ENCODE measurements around the gene AFDN. TPM values are rescaled to one million over a fixed set of nuclear protein-coding genes. Genes with fewer than 3 reads are reported as not detected.
"Not testable (repeated sequence)": the region's sequence is repeated elsewhere in the genome, so short reads cannot be mapped to it uniquely, and the experiment has no call there.

The AFDN gene
- total RNA-seq, 2 experiments from 2014 or later, result 39.0 to 39.3 TPM

DNA sequence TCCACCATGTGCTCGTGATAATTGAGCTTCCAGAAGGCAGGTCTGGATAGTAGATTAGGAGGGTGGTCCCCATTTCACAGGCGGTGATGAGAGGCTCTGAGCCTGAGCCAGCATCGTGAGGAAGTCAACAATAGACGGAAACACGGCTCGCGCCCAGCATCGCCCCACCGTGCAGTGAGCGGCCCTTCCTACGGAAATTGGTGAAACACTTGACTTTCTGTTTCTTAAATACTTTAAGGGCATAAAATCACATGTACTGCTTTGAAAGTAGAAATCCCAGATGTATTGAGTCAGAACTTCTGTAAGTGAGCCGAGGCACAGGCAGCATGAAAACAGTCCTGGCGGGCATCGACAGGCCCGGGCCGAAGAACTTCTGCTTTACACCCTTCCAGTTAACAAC lies 166.5 kb downstream of the AFDN start:
- intact Hi-C loops (cut with micrococcal nuclease), result no loop called here
- no peak overlapping the region for H3K27ac Mint-ChIP-seq
- H3K4me3 Mint-ChIP-seq, result no peak overlapping the region
- ChIA-PET POLR2A (no interaction called here), CTCF (no interaction called here)
- H3K4me1 Mint-ChIP-seq (ENCODE audit: low read depth), result no peaks in the 10 kb centered on the region
- H3K36me3 Mint-ChIP-seq, result no peaks in the 10 kb centered on the region
- peaks cover 13% of the 10 kb centered on the region for H3K27me3 Mint-ChIP-seq
- DNase-seq, result no peak
- H3K9me3 Mint-ChIP-seq, result peaks cover 2% of the 10 kb centered on the region

DNA sequence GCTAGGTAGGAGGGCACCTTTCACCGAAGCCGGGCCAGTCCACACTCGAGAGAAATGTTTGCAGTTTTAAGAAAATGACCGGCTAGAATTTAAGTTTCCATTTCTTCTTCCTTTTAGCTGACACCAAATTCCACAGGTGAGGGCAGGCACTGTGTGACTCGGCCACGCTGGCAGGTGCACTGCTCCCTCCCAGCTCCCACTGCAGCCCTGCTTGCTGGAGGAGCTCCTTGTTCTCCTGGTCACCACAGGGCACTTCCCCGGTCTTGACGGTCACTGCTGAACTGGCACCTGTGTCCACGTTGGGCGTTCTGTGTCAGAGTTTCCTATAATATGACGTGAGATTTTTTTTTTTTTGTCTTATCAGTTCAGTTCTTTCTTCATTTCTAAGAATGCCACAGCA lies 167.1 kb downstream of the AFDN start:
- intact Hi-C loops (cut with micrococcal nuclease), result no loop called here
- Mint-ChIP-seq H3K27me3 (peaks cover 13% of the 10 kb centered on the region), H3K4me3 (no peak overlapping the region), H3K36me3 (no peaks in the 10 kb centered on the region), H3K9me3 (peaks cover 2% of the 10 kb centered on the region), H3K4me1 (ENCODE audit: low read depth) (no peaks in the 10 kb centered on the region), H3K27ac (no peak overlapping the region)
- DNase-seq, result no peak
- ChIA-PET CTCF (no interaction called here), POLR2A (no interaction called here)

DNA sequence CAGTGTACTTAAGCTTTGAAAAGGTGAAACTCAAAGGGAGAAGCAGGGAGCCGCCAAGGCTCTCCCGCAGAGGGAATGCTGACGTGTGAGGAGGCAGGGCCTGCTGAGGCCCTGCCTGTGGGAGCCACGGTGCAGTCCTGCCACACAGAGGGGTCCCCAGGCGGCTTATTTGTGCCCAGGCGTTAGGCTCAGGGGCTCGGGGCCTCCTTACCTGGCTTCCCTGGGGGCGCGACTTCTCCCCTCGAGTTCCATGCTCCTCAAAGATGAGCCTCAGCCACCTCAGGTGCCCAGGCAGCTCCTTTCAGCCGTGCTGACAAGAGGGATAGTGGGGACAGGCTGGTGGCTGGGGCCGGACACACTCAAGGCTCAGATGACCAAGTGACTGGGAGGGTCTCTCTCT lies 168.6 kb downstream of the AFDN start:
- Mint-ChIP-seq H3K4me1 (ENCODE audit: low read depth) (no peaks in the 10 kb centered on the region), H3K36me3 (no peaks in the 10 kb centered on the region), H3K27ac (no peak overlapping the region), H3K9me3 (peaks cover 2% of the 10 kb centered on the region), H3K4me3 (no peak overlapping the region), H3K27me3 (peaks cover 13% of the 10 kb centered on the region)
- CTCF ChIA-PET, result no interaction called here
- DNase-seq, result no peak
- intact Hi-C loops (cut with micrococcal nuclease), result no loop called here
- POLR2A ChIA-PET, result no interaction called here

DNA sequence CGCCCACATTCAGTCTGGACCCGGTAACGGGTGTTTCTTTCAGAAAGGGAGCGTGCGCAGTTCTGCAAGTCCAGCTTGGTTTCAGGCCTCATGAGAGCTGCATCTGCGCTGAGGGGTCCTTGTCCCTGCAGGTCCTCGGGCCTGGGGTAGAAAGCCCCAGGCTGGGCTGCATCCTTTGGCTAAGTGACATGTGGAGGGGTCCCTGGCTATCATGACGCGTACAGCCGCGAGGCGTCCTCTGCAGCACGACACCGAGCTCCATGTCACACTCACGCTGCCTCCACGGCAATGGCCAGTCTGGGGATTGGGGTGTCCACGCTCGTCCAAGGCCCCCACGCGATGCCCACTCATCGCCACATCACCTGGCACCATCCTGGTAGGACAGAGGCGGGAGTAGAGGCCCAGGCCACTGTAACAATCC lies 169.0 kb downstream of the AFDN start:
- H3K4me3 Mint-ChIP-seq, result no peak overlapping the region
- H3K36me3 Mint-ChIP-seq, result no peaks in the 10 kb centered on the region
- DNase-seq, result no peak
- H3K27ac Mint-ChIP-seq, result no peak overlapping the region
- ChIA-PET CTCF (no interaction called here), POLR2A (no interaction called here)
- H3K4me1 Mint-ChIP-seq (ENCODE audit: low read depth), result no peaks in the 10 kb centered on the region
- peaks cover 2% of the 10 kb centered on the region for H3K9me3 Mint-ChIP-seq
- intact Hi-C loops (cut with micrococcal nuclease), result no loop called here
- H3K27me3 Mint-ChIP-seq, result peaks cover 13% of the 10 kb centered on the region

- Mint-ChIP-seq H3K27me3 (peaks cover 13% of the 10 kb centered on the region), H3K9me3 (peaks cover 2% of the 10 kb centered on the region), H3K4me1 (ENCODE audit: low read depth) (no peaks in the 10 kb centered on the region), H3K27ac (no peak overlapping the region), H3K4me3 (no peak overlapping the region), H3K36me3 (no peaks in the 10 kb centered on the region)
- CTCF ChIA-PET, result no interaction called here
- DNase-seq, result no peak
- POLR2A ChIA-PET, result no interaction called here
- intact Hi-C loops (cut with micrococcal nuclease), result no loop called here
Measured at GRCh38 chr6:167996424-167997199, 169.9 kb downstream of the AFDN start.

DNA sequence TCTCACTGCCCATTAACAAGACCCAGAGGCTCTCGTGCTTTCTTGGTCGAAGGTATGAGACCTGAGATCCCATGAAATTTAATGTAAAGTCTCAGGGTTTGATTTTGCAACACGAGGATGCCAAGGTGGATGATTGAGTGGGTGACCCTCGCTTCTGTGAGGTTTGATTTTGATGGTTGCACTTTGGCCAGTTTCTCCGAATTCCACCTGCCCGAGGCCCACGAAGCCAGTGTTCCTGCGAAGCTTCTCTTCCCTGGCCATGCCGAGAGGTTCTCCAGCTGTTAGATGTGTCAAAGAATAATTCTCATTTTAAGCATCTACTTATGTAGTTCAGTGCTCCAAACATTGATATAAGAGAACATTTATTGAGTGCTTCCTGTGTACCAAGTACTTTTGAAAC lies 170.9 kb downstream of the AFDN start, which contains the start of gene KIF25:
Gene KIF25 (plus strand): TSS at position 30 of the 400 bp plus-strand sequence. CDS start 31,915 bp downstream, outside the sequence.
- Mint-ChIP-seq H3K4me1 (ENCODE audit: low read depth) (no peaks in the 10 kb centered on the region), H3K36me3 (no peaks in the 10 kb centered on the region), H3K27ac (no peak within 1 kb of the TSS), H3K27me3 (peaks cover 13% of the 10 kb centered on the region), H3K4me3 (no peak within 1 kb of the TSS), H3K9me3 (peaks cover 2% of the 10 kb centered on the region)
- ChIA-PET POLR2A (no interaction called here), CTCF (no interaction called here)
- DNase-seq, result no peak
- intact Hi-C loops (cut with micrococcal nuclease), result no loop called here

DNA sequence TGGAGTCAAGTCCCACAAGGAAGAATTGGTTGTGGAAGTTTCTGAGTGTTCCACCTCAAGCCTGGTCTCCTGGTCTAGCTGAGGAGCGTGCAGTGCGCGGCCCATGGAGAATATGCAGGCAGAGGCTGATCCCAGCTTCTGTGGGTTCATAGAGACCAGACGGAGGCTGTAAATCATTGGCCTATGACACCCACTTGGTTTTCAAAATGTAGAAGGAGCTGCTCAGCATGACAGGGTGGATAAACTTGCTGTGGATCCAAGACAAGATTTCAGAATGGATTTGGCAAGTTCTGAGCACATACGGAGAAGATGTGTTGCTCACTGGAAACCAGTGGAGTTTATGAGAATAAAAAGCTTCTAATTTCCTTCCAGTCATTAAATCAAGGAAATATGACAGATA lies 171.5 kb downstream of the AFDN start:
- H3K9me3 Mint-ChIP-seq, result peaks cover 2% of the 10 kb centered on the region
- POLR2A ChIA-PET, result no interaction called here
- CTCF ChIA-PET, result no interaction called here
- no peaks in the 10 kb centered on the region for H3K36me3 Mint-ChIP-seq
- H3K27me3 Mint-ChIP-seq, result peaks cover 13% of the 10 kb centered on the region
- H3K4me3 Mint-ChIP-seq, result no peak overlapping the region
- no peaks in the 10 kb centered on the region for H3K4me1 Mint-ChIP-seq (ENCODE audit: low read depth)
- no peak for DNase-seq
- intact Hi-C loops (cut with micrococcal nuclease), result no loop called here
- no peak overlapping the region for H3K27ac Mint-ChIP-seq

GRCh38 chr6:168000198-168001028 lies 173.7 kb downstream of the AFDN start:
- Mint-ChIP-seq H3K27ac (no peak overlapping the region), H3K4me1 (ENCODE audit: low read depth) (no peaks in the 10 kb centered on the region), H3K36me3 (no peaks in the 10 kb centered on the region), H3K9me3 (peaks cover 2% of the 10 kb centered on the region), H3K27me3 (peaks cover 4% of the 10 kb centered on the region), H3K4me3 (no peak overlapping the region)
- intact Hi-C loops (cut with micrococcal nuclease), result no loop called here
- no peak for DNase-seq
- ChIA-PET POLR2A (no interaction called here), CTCF (no interaction called here)

- Mint-ChIP-seq H3K9me3 (peaks cover 2% of the 10 kb centered on the region), H3K36me3 (no peaks in the 10 kb centered on the region), H3K27me3 (peaks cover 4% of the 10 kb centered on the region), H3K4me3 (no peak overlapping the region), H3K4me1 (ENCODE audit: low read depth) (no peaks in the 10 kb centered on the region), H3K27ac (no peak overlapping the region)
- no peak for DNase-seq
- ChIA-PET POLR2A (no interaction called here), CTCF (no interaction called here)
- intact Hi-C loops (cut with micrococcal nuclease), result no loop called here
Measured at GRCh38 chr6:168001029-168001332, 174.3 kb downstream of the AFDN start.

DNA sequence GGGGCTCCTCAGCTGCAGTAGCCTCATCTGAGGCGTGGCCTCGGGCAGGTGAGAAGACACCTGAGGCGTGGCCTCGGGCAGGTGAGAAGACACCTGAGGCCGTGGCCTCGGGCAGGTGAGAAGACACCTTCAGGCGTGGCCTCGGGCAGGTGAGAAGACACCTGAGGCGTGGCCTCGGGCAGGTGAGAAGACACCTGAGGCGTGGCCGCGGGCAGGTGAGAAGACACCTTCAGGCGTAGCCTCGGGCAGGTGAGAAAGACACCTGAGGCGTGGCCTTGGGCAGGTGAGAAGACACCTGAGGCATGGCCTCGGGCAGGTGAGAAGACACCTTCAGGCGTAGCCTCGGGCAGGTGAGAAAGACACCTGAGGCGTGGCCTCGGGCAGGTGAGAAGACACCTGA lies 174.8 kb downstream of the AFDN start:
- H3K36me3 Mint-ChIP-seq; H3K4me1 Mint-ChIP-seq (ENCODE audit: low read depth); CTCF ChIA-PET; intact Hi-C loops (cut with micrococcal nuclease); H3K4me3 Mint-ChIP-seq; POLR2A ChIA-PET; DNase-seq; H3K27me3 Mint-ChIP-seq; H3K9me3 Mint-ChIP-seq; H3K27ac Mint-ChIP-seq: not testable (repeated sequence)

DNA sequence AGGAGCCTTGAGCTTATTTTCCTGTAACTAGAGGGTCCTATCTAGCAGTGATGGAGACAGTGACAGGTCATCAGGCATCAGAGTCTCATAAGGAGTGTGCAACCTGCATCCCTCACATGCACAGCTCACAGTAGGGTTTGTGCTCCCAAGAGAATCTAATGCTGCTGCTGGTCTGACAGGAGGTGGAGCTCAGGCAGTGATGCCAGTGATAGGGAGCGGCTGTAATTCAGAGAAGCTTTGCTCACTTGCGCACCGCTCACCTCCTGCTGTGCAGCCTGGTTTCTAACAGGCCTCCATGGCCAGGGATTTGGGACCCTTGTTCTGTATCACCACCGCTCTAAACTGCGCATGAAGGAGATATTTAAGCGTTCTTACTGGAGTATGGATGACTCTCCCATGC lies 176.1 kb downstream of the AFDN start:
- H3K27ac Mint-ChIP-seq, result no peak overlapping the region
- intact Hi-C loops (cut with micrococcal nuclease), result no loop called here
- ChIA-PET CTCF (no interaction called here), POLR2A (no interaction called here)
- H3K4me1 Mint-ChIP-seq (ENCODE audit: low read depth), result no peaks in the 10 kb centered on the region
- DNase-seq, result no peak
- peaks cover under 1% of the 10 kb centered on the region for H3K27me3 Mint-ChIP-seq
- peaks cover under 1% of the 10 kb centered on the region for H3K9me3 Mint-ChIP-seq
- H3K36me3 Mint-ChIP-seq, result no peaks in the 10 kb centered on the region
- no peak overlapping the region for H3K4me3 Mint-ChIP-seq

DNA sequence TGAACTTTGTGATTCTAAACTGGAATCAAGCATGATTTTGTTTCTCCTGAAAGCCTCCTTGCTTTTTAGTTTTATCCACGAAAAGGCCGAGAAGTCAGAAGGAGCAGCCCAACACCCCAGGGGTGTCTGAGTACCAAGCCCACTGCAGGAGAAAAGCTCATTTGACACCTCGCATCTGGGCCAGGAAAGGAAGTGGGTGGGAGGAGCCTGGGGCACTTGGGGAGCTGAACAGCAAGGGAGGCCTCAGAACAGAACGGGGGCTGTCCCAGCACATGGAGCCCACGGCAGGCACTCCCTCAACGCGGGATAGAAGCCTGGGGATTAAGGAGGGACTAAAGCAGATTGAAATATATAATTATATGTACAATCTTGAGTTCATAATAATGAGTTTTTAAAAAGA lies 177.3 kb downstream of the AFDN start:
- intact Hi-C loops (cut with micrococcal nuclease), result no loop called here
- CTCF ChIA-PET, result no interaction called here
- Mint-ChIP-seq H3K27ac (no peak overlapping the region), H3K4me1 (ENCODE audit: low read depth) (no peaks in the 10 kb centered on the region), H3K9me3 (peaks cover 7% of the 10 kb centered on the region), H3K36me3 (no peaks in the 10 kb centered on the region), H3K4me3 (no peak overlapping the region), H3K27me3 (no peaks in the 10 kb centered on the region)
- no peak for DNase-seq
- POLR2A ChIA-PET, result no interaction called here

GRCh38 chr6:168004945-168005344 lies 178.2 kb downstream of the AFDN start:
- ChIA-PET POLR2A (no interaction called here), CTCF (no interaction called here)
- no peaks in the 10 kb centered on the region for H3K27me3 Mint-ChIP-seq
- no peak for DNase-seq
- no peak overlapping the region for H3K4me3 Mint-ChIP-seq
- no peaks in the 10 kb centered on the region for H3K36me3 Mint-ChIP-seq
- no peaks in the 10 kb centered on the region for H3K4me1 Mint-ChIP-seq (ENCODE audit: low read depth)
- H3K27ac Mint-ChIP-seq, result no peak overlapping the region
- peaks cover 14% of the 10 kb centered on the region for H3K9me3 Mint-ChIP-seq
- intact Hi-C loops (cut with micrococcal nuclease), result no loop called here

Measured in activated CD4-positive, alpha-beta memory T cell treated with anti-CD3 and anti-CD28 coated beads for 36 hours (primary cell).